Prostate gland (tissue), 2 donors: ENCODE measurements around the gene CTIF. TPM values are rescaled to one million over a fixed set of nuclear protein-coding genes. Genes with fewer than 3 reads are reported as not detected.

Source experiments
- DNase-seq: peaks from one replicate; pipeline ENCODE4 v3.0.0-alpha.2; 2019; ENCODE audit warnings: low spot score
- H3K27ac ChIP-seq, 2 donors: fragments of 200-600 bp; sonication (generic); 2 replicates each; pipeline ENCODE4 v1.5.1; 2017 to 2019
- H3K27me3 ChIP-seq: fragments of 200-600 bp; sonication (generic); replicated peaks from 2 replicates; pipeline ENCODE4 v1.5.1; 2019; ENCODE audit not compliant: insufficient read depth
- H3K36me3 ChIP-seq, 2 donors: fragments of 200-600 bp; sonication (generic); 1 replicate in 1 of 2; 2 replicates in 1 of 2; pipeline versions ENCODE4 v1.5.1 to v1.8.1; 2017 to 2019
- H3K4me1 ChIP-seq: fragments of 200-600 bp; sonication (generic); replicated peaks from 2 replicates; pipeline ENCODE4 v1.5.1; 2019
- H3K4me3 ChIP-seq, 2 donors: fragments of 200-600 bp; sonication (generic); 2 replicates each; pipeline ENCODE4 v1.5.1; 2017 to 2019
- H3K9me3 ChIP-seq: fragments of 200-600 bp; sonication (generic); 2 replicates; pipeline ENCODE4 v1.5.1; 2017
- POLR2A ChIP-seq: fragments of 450-650 bp; IDR thresholded peaks from one replicate; pipeline ENCODE4 v1.6.1; 2016; ENCODE audit warnings: antibody characterized with exemption, mild to moderate bottlenecking
- POLR2AphosphoS5 ChIP-seq: sonication (generic); formaldehyde crosslinking; IDR thresholded peaks from one replicate; pipeline ENCODE4 v1.6.1; 2017; ENCODE audit warnings: antibody characterized with exemption
- WGBS: methylation state at CpG from one replicate; pipeline ENCODE4 v1.1.5; 2018; 5-methylcytosine and 5-hydroxymethylcytosine counted together
- intact Hi-C: fragments of 100-400 bp; cut with DNase I; formaldehyde crosslinking; loops from one replicate; pipeline ENCODE4 v1.14.2; 2022
- total RNA-seq, 2 donors: library from RNA; depleted of rRNA; stranded (reverse); fragments of >200 nt; gene quantifications; one replicate each; pipeline ENCODE4 v1.1.0, GENCODE V29; 2016
- TF ChIP-seq, protein P1 (sequence below), 4 experiments: fragments of 200-600 bp in 2 of 4; fragments of 450-650 bp in 2 of 4; sonication (generic) in 2 of 4; IDR thresholded peaks; 1 replicate in 3 of 4; 2 replicates in 1 of 4; pipeline ENCODE4 v1.5.1; 2016 to 2019; ENCODE audit warnings: antibody characterized with exemption in 4 of 4, mild to moderate bottlenecking in 2 of 4, moderate library complexity in 2 of 4

CTIF gene
- total RNA-seq, 2 donors from 2014 or later, result 8.1 to 57.9 TPM

DNA sequence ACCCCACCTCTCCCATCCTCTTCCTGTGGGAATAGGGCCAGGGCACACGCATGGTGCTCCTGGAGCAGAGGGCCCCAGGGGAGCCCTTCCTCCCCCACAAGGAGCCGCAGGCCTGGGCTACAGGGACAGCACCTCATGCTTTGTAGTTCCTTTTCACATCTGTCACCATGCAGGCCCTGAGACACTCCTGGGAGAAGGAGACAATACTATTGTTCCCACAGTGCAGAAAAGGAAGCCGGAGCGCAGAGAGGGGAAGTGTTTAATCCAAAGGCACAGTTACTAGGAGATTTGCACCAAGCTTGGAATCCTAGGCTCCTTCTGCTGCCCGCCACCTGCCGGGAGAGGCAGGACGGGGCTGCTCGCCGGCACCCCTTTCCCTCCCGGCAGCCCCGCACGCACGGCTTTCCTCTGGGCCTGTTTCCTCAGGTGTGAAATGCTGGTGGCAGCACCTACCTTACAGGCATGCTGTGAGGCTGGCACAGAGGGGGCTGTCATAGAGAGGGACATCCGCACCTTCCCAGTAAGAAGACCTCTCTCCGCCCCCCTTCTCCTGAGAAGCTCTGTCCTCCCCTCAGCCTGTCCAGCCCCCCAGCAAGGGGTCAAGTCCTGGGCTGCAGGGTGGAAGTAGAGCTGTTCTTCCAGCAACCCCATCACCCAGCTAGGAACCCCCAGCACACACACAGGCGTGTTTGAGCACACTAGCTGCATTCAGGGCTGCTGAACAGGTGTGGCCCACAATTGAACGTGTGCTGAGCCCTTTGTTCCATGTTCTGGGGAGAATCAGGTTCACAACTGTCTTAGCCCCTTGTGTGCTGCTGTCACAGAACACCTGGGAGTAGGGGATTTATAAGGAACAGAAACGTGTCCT lies 349.3 kb downstream of the CTIF start:
- Histone ChIP-seq H3K9me3 (no peaks in the 10 kb centered on the region), H3K27ac (no peak overlapping the region), H3K36me3 (no peaks in the 10 kb centered on the region), H3K27me3 (no peaks in the 10 kb centered on the region), H3K4me1 (peaks cover 17% of the 10 kb centered on the region), H3K4me3 (no peak overlapping the region)
- intact Hi-C loops, result loop anchor here (5.0 kb wide), 2 partner anchors 39 to 61 kb away; no protein-coding TSS in a partner anchor
- WGBS, result 80% methylated on average over 18 of the region's 18 CpGs
- no peak for TF ChIP-seq POLR2AphosphoS5
- TF ChIP-seq, protein P1, sequence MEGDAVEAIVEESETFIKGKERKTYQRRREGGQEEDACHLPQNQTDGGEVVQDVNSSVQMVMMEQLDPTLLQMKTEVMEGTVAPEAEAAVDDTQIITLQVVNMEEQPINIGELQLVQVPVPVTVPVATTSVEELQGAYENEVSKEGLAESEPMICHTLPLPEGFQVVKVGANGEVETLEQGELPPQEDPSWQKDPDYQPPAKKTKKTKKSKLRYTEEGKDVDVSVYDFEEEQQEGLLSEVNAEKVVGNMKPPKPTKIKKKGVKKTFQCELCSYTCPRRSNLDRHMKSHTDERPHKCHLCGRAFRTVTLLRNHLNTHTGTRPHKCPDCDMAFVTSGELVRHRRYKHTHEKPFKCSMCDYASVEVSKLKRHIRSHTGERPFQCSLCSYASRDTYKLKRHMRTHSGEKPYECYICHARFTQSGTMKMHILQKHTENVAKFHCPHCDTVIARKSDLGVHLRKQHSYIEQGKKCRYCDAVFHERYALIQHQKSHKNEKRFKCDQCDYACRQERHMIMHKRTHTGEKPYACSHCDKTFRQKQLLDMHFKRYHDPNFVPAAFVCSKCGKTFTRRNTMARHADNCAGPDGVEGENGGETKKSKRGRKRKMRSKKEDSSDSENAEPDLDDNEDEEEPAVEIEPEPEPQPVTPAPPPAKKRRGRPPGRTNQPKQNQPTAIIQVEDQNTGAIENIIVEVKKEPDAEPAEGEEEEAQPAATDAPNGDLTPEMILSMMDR (IDR thresholded peaks at IDR 0.05), result no peak
- no peak for TF ChIP-seq POLR2A
- no peak for DNase-seq

DNA sequence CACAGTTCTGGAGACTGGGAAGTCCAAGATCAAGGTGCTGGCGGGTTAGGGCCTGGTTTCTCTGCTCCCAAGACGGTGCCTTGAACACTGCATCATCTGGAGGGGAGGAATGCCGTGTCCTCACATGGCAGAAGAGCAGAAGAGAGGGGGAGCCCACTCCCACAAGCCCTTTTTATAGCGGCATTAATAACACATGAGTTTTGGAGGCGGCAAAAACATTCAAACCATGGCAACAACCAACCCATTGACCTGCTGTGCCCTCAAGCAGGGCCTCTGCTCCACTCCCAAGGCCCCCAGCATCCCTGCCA lies 349.9 kb downstream of the CTIF start:
- Histone ChIP-seq H3K27ac (no peak overlapping the region), H3K27me3 (no peaks in the 10 kb centered on the region), H3K36me3 (no peaks in the 10 kb centered on the region), H3K4me3 (no peak overlapping the region), H3K9me3 (no peaks in the 10 kb centered on the region), H3K4me1 (peaks cover 23% of the 10 kb centered on the region)
- TF ChIP-seq POLR2A (no peak), POLR2AphosphoS5 (no peak)
- TF ChIP-seq, protein P1 (IDR thresholded peaks at IDR 0.05), result no peak
- intact Hi-C loops, result loop anchor here (5.0 kb wide), 2 partner anchors 39 to 61 kb away; no protein-coding TSS in a partner anchor
- DNase-seq, result no peak
- 86% methylated on average over 5 of the region's 5 CpGs for WGBS

DNA sequence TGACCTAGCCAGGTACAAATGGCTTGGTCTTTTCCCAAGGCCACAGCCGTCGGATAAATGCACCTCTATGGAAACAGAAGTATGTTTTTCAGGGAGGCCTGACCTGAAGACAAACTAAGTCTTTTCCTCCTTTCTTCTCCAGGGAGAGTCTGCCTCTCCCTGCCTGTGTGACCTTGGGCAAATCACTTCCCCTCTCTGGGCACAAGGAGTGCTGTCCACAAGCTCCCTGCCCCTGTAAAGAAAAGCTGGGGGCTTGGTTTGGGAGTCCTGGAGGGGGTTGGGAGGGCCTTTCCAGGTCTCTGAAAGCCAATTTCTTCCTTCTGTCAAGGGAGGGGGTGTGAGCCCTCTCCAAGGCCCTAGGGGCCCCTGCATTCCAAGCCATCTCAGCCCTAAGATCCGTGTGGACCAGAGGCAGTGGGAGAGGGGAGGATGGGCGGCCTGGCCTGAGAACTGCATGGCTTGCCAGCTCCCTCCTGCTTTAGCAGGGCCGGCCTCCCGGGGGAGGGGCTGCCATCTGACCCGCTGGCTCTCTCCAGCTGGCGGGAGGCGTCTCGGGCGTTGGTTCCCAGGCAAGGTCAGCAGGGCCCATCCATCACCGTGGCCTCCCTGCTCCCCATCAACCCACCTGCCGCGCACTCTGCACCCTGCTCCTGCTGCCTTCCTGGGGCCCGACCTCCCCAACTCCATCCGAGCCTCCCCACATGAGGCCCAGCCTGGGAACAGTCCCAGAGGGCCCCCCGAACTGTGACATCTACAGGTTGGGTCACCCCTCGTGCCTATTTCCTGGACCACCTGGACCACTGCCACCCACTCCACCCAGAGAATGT lies 350.5 kb downstream of the CTIF start:
- no peak for DNase-seq
- no peak overlapping the region for H3K4me3 ChIP-seq
- intact Hi-C loops, result loop anchor here (5.0 kb wide), 2 partner anchors 38 to 62 kb away; no protein-coding TSS in a partner anchor
- peaks cover 23% of the 10 kb centered on the region for H3K4me1 ChIP-seq
- H3K27ac ChIP-seq, result no peak overlapping the region
- H3K27me3 ChIP-seq, result no peaks in the 10 kb centered on the region
- no peaks in the 10 kb centered on the region for H3K36me3 ChIP-seq
- 55% methylated on average over 18 of the region's 18 CpGs for WGBS
- TF ChIP-seq, protein P1 (IDR thresholded peaks at IDR 0.05), result no peak
- peak; percentile 39 for TF ChIP-seq POLR2AphosphoS5
- no peaks in the 10 kb centered on the region for H3K9me3 ChIP-seq

DNA sequence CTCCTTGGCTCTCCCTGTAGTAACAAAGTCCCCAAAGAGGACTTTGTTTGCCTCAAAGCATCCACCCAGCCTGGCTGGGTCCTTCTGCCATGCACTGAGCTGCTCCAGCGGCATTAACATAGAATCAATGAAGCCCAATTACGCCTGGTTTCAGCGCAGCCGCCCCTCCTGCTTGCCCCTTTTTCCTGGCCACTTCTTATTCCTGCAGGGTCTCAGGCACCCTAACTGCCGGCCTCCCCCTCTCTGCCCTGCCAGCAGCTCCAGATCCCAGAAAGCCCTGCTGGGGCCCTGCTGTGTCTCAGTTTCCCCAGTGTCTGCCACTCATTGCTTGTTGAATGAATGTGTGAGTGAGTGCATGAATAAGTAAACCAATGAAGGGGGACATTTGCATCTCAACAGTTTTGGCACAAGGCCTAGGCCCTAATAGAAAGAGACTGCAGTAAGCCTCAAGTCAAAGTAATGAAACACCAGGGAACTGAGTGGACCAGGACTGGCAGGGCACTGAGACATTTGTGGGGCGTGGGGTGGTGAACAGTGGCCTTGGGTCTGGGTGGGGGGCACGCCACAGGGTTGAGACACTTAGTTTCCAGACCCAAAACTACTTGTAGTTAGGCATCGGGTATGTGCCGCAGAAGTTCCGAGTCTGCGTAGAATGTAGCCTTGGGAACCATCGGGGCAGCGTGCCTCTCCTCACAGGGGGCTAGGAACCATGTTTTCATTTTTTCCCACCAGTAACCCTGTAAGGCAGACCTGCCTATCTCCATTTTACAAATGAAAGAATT lies 351.3 kb downstream of the CTIF start:
- no peak for DNase-seq
- no peak overlapping the region for H3K27ac ChIP-seq
- H3K36me3 ChIP-seq, result no peaks in the 10 kb centered on the region
- TF ChIP-seq POLR2A, result no peak
- TF ChIP-seq, protein P1 (IDR thresholded peaks at IDR 0.05), result no peak
- TF ChIP-seq POLR2AphosphoS5, result no peak
- no peaks in the 10 kb centered on the region for H3K9me3 ChIP-seq
- H3K4me1 ChIP-seq, result peaks cover 19% of the 10 kb centered on the region
- 98% methylated on average over 13 of the region's 13 CpGs for WGBS
- intact Hi-C loops, result loop anchor here (5.0 kb wide), 2 partner anchors 37 to 63 kb away; no protein-coding TSS in a partner anchor
- no peaks in the 10 kb centered on the region for H3K27me3 ChIP-seq
- H3K4me3 ChIP-seq, result no peak overlapping the region
